ENCODE measurements around the gene GPX6.
"Not testable (repeated sequence)": the region's sequence is repeated elsewhere in the genome, so short reads cannot be mapped to it uniquely, and the experiment has no call there.

GPX6 gene

DNA sequence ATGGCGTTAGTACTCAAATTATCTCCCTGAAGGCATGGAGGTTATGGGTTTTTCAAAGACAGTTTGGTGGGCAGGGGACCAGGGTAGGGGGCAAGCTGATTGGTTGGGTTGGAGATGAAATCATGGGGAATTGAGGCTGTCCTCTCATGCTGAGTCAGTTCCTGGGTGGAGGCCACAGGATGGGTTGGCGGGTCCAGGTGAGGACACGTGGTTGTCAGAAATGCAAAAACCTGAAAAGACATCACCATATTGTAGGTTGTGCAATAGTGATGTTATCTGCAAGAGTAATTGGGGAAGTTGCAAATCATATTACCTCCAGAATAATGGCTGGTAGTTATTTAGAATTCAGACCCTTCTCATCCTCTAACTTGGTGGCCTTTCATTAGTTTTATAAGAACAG is 30.1 kb downstream of the GPX6 start:
- no peak for DNase-seq (ENCODE audit: low read depth)

GRCh38 chr6:28480253-28480932 is 35.2 kb downstream of the GPX6 start:
- DNase-seq (ENCODE audit: low read depth), result no peak

- no peak for DNase-seq (ENCODE audit: low read depth)
Observed at GRCh38 chr6:28478518-28478917, 37.1 kb downstream of the GPX6 start.

DNA sequence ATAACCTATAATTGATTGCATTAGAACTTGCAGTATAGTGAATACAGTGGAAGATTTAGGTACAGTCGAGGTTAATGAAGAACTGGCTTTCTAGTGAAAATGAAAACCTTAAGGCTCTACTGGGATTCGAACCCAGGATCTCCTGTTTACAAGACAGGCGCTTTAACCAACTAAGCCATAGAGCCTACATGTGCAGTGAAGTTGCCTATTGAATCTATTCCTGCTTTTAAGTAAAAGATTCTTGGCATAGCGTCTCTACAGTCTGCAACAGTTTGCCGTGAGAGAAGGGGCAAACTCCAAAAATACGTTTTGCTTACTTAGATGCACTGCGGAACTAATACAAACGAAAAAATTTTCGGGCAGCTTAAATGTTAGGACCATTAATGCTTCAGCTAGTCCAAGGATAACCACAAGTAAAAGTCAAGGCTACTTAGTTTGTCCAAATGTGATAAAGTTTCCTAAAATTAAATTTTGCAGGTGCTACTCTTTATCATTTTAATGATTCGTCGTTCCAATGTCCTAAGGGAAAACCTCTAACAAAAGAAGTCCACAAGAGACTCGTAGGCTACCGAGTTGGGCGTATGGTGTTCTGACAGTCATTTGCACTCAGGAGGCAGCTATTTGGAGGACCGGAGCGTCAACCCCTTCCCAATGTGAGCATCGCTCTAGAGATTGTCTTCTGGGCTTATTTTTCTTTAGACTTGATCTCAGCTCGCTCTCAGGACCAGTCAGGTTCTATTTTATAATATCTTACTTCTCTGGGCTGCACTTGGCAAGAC is 41.0 kb downstream of the GPX6 start:
- peak; percentile 64 for DNase-seq (ENCODE audit: low read depth)

DNA sequence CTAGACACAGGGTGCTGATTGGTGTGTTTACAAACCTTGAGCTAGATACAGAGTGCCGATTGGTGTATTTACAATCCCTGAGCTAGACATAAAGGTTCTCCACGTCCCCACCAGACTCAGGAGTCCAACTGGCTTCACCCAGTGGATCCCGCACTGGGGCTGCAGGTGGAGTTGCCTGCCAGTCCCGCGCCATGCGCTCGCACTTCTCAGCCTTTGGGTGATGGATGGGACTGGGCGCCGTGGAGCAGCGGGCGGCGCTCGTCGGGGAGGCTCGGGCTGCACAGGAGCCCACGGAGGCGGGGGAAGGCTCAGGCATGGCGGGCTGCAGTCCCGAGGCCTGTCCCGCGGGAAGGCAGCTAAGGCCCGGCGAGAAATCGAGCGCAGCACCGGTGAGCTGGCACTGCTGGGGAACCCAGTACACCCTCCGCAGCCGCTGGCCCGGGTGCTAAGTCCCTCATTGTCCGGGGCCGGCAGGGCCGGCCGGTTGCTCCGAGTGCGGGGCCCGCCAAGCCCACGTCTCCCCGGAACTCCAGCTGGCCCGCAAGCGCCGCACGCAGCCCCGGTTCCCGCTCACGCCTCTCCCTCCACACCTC is 46.3 kb downstream of the GPX6 start:
- DNase-seq (ENCODE audit: low read depth), result not testable (repeated sequence)

DNA sequence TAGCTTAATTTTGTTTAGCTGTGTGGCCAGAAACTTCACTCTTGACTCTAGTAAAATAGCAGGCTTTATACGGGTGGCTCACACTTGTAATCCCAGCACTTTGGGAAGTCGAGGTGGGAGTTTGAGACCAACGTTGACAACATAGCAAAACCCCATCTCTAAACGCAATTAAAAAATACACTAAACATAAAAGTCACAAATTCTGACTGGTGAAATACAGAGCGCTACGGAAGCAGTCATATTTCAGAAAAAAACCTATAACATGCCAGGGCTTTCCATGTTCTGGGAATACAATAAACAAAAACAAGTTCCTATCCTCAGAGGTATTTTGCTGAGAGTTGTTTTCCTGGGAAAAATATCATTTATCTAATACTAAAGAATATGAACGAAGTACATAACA is 47.5 kb downstream of the GPX6 start:
- no peak for DNase-seq (ENCODE audit: low read depth)

GRCh38 chr6:28462401-28462800 is 53.2 kb downstream of the GPX6 start:
- DNase-seq (ENCODE audit: low read depth), result no peak

DNA sequence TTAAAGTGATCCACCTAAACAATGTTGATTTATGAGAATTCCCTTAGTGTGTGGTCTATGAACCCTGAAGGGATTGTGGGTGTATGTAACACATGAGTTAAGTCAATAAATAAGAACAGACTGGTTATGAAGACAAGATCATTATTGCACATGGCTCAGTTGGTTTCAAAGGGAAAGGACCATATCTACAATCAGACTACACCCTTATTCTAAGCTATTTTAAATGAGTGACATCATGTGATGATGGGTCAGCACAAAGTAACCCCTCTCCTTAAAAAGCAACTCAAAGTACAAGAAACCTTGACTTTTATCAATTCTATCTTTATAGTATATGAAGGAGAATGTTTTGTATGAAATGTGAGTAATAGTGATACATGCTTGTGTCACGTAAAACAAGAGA is 57.0 kb downstream of the GPX6 start:
- no peak for DNase-seq (ENCODE audit: low read depth)

All from stromal cell of bone marrow (primary cell).